Heart left ventricle (tissue), 16 donors: ENCODE results near the gene NFASC. TPM values are rescaled to one million over a fixed set of nuclear protein-coding genes. Genes with fewer than 3 reads are reported as not detected.

Source experiments
- ATAC-seq, 4 donors: fragments of 200-7000 bp; cut with Tn5 transposase; one replicate each; pipeline ENCODE4 v1.9.1; 2020 to 2022; ENCODE audit warnings: moderate library complexity in 4 of 4, mild to moderate bottlenecking in 3 of 4, moderate number of reproducible peaks in 1 of 4
- DNase-seq, 5 donors: peaks; one replicate each; pipeline ENCODE4 v3.0.0-alpha.2; 2020
- H3K27ac ChIP-seq, 12 donors: fragments of 200-600 bp; sonication (generic) in 4 of 12; one replicate each; pipeline versions ENCODE4 v1.5.0 to v1.8.0; 2016 to 2022; ENCODE audit warnings: mild to moderate bottlenecking in 2 of 12
- H3K27me3 ChIP-seq, 9 donors: fragments of 200-600 bp; sonication (generic) in 2 of 9; one replicate each; pipeline versions ENCODE4 v1.5.1 to v1.8.0; 2016 to 2022; ENCODE audit warnings: mild to moderate bottlenecking in 3 of 9
- H3K36me3 ChIP-seq, 9 donors: fragments of 200-600 bp; sonication (generic) in 2 of 9; one replicate each; pipeline versions ENCODE4 v1.5.0 to v1.8.0; 2018 to 2022; ENCODE audit warnings: mild to moderate bottlenecking in 2 of 9
- H3K4me1 ChIP-seq, 12 donors: fragments of 200-600 bp; sonication (generic) in 4 of 12; one replicate each; pipeline versions ENCODE4 v1.5.0 to v1.8.0; 2016 to 2022; ENCODE audit warnings: mild to moderate bottlenecking in 3 of 12
- H3K4me3 ChIP-seq, 12 donors: fragments of 200-600 bp; sonication (generic) in 4 of 12; one replicate each; pipeline versions ENCODE4 v1.5.0 to v1.8.0; 2017 to 2022; ENCODE audit warnings: mild to moderate bottlenecking in 9 of 12, moderate library complexity in 4 of 12
- H3K9me3 ChIP-seq, 12 donors: fragments of 200-600 bp; sonication (generic) in 4 of 12; one replicate each; pipeline versions ENCODE4 v1.5.0 to v1.8.0; 2016 to 2022; ENCODE audit warnings: mild to moderate bottlenecking in 1 of 12
- CTCF ChIP-seq, 12 donors: fragments of 200-600 bp; sonication (generic) in 4 of 12; IDR thresholded peaks; one replicate each; pipeline versions ENCODE4 v1.5.0 to v1.8.0; 2018 to 2022; ENCODE audit warnings: antibody characterized with exemption in 12 of 12, mild to moderate bottlenecking in 5 of 12
- POLR2A ChIP-seq, 2 donors: fragments of 450-650 bp; IDR thresholded peaks; one replicate each; pipeline ENCODE4 v1.6.1; 2017; ENCODE audit warnings: antibody characterized with exemption in 2 of 2, mild to moderate bottlenecking in 2 of 2, moderate library complexity in 2 of 2
- WGBS, 4 donors: extraction: QIAGEN DNeasy Blood & Tissue Kit in 2 of 4; methylation state at CpG; one replicate each; pipeline versions ENCODE4 v1.1.5 to v1.1.7; 2013 to 2018; 5-methylcytosine and 5-hydroxymethylcytosine counted together
- intact Hi-C, 10 donors: fragments of 100-400 bp; cut with DNase I; formaldehyde crosslinking; loops; one replicate each; pipeline versions ENCODE4 v1.11.1 to v1.14.2; 2022
- polyA plus RNA-seq, 2 donors: library from polyadenylated mRNA; stranded (reverse); fragments of 200-250 nt; gene quantifications; one replicate each; pipeline ENCODE4 v1.2.3, GENCODE V29; 2013
- total RNA-seq, 9 donors: library from RNA; depleted of rRNA in 2 of 9; stranded (reverse); fragments of >200 nt in 2 of 9; fragmentation: NEBNext Ultra II Directional in 3 of 9; extraction: Animal tissue kit (Norgen Biotek cat#: 25700) in 3 of 9; gene quantifications; one replicate each; pipeline versions ENCODE4 v1.1.0 to v1.2.4, GENCODE V29; 2016 to 2023
- donor health status: ischemic (EF 13 %, LVEDD 7.1; RV severe dilation, severe dysfunction).
- donor health status: healthy with polysubstance abuse.
- donor health status: DM: no; HTN: yes; CAD: no.
- donor health status: DM: no; HTN: no; CAD: no.
- donor health status: ischemic (EF 25% LVEDD 6.9; RV normal size, moderate dysfunction).
- donor health status: ischemic (EF 25% LVEDD 5.7; RV mildly dilated, moderate dysfunction).
- donor health status: healthy.
- donor health status: DM: yes; HTN: yes; CAD: no.
- donor health status: ischemic (EF 35%, LVEDD 5.7; RV mildly dilated, moderate dysfunction).
- donor health status: nonischemic (EF 11% LVEDD 7.7; RV severe dilation, severe dysfunction).
- donor health status: DM: yes; HTN: yes; CAD: no.
- donor health status: PGD.
- donor health status: ischemic (EF 29% LVEDD 5.4; RV normal size, mild dysfunction).
- donor health status: nonischemic (EF 23%, LVEDD 6.1; RV moderate dilation, normal function).

Gene NFASC
- total and polyA plus RNA-seq, 11 donors: 2.5 to 14.6 (median 10.3) TPM

- intact Hi-C loops: no loop called here
- H3K36me3 ChIP-seq: no peaks in the 10 kb centered on the region
- H3K27me3 ChIP-seq: peaks cover 0 to 9% (median 0%) of the 10 kb centered on the region in 9 donors
- DNase-seq: peak in 3 of 5 donors; percentile 32 to 48 (median 41)
- H3K4me1 ChIP-seq: peaks cover 0 to 51% (median 7%) of the 10 kb centered on the region in 12 donors
- TF ChIP-seq POLR2A (IDR thresholded peaks at IDR 0.05): no peak
- no peak for TF ChIP-seq CTCF (IDR thresholded peaks at IDR 0.05)
- H3K9me3 ChIP-seq: no peaks in the 10 kb centered on the region
- H3K4me3 ChIP-seq: peak overlapping the region in 1 of 12 donors; percentile 9
- 20 to 73% (median 68%) methylated on average over 1 to 6 of the region's 6 CpGs for WGBS, 4 donors
- ATAC-seq: peak; percentile 18 to 52 (median 29)
- H3K27ac ChIP-seq: peak overlapping the region in 6 of 12 donors; percentile 13 to 63 (median 53)
Observed at GRCh38 chr1:204872262-204872881, 1.7 kb downstream of the NFASC start.

GRCh38 chr1:204873176-204873575 lies 2.5 kb downstream of the NFASC start:
- intact Hi-C loops: no loop called here
- no peak for DNase-seq
- Histone ChIP-seq H3K4me1 (peaks cover 0 to 48% (median 5%) of the 10 kb centered on the region in 12 donors), H3K27me3 (peaks cover 0 to 15% (median 0%) of the 10 kb centered on the region in 9 donors), H3K9me3 (no peaks in the 10 kb centered on the region), H3K36me3 (no peaks in the 10 kb centered on the region), H3K27ac (peak overlapping the region in 4 of 12 donors; percentile 1 to 63 (median 41)), H3K4me3 (no peak overlapping the region)
- ATAC-seq: no peak
- WGBS, 4 donors: 76 to 94% (median 87%) methylated on average over 2 of the region's 2 CpGs
- TF ChIP-seq CTCF (IDR thresholded peaks at IDR 0.05) (no peak), POLR2A (IDR thresholded peaks at IDR 0.05) (no peak)

- DNase-seq (no peak), ATAC-seq (no peak)
- H3K4me3 ChIP-seq: no peak overlapping the region
- no peaks in the 10 kb centered on the region for H3K9me3 ChIP-seq
- no peaks in the 10 kb centered on the region for H3K36me3 ChIP-seq
- intact Hi-C loops: no loop called here
- TF ChIP-seq CTCF (IDR thresholded peaks at IDR 0.05) (no peak), POLR2A (IDR thresholded peaks at IDR 0.05) (no peak)
- H3K27ac ChIP-seq: peak overlapping the region in 6 of 12 donors; percentile 1 to 63 (median 30)
- H3K4me1 ChIP-seq: peaks cover 0 to 45% (median 6%) of the 10 kb centered on the region in 12 donors
- H3K27me3 ChIP-seq: peaks cover 0 to 15% (median 0%) of the 10 kb centered on the region in 9 donors
- 73 to 88% (median 81%) methylated on average over 1 to 2 of the region's 2 CpGs for WGBS, 4 donors
Observed at GRCh38 chr1:204873714-204874113, 3.1 kb downstream of the NFASC start.

GRCh38 chr1:204874274-204874673 lies 3.6 kb downstream of the NFASC start:
- Histone ChIP-seq H3K27ac (peak overlapping the region in 5 of 12 donors; percentile 1 to 63 (median 19)), H3K36me3 (no peaks in the 10 kb centered on the region), H3K4me3 (no peak overlapping the region), H3K9me3 (no peaks in the 10 kb centered on the region), H3K4me1 (peaks cover 0 to 49% (median 8%) of the 10 kb centered on the region in 12 donors), H3K27me3 (peaks cover 0 to 15% (median 0%) of the 10 kb centered on the region in 9 donors)
- intact Hi-C loops: no loop called here
- DNase-seq (no peak), ATAC-seq (no peak)
- TF ChIP-seq CTCF (IDR thresholded peaks at IDR 0.05) (no peak), POLR2A (IDR thresholded peaks at IDR 0.05) (no peak)
- WGBS, 4 donors: 83 to 93% (median 86%) methylated on average over 10 of the region's 10 CpGs
